HL-60 (cell line): ENCODE data around the gene GALNT1.

Source experiments
- DNase-seq, 2 experiments: peaks; one replicate each; pipeline ENCODE4 v3.0.0-alpha.2; 2010 to 2020; ENCODE audit warnings: low read depth in 1 of 2, low spot score in 1 of 2
- H3K27ac ChIP-seq: fragments of 250-450 bp; sonication (Bioruptor Pico); replicated peaks from 2 replicates; pipeline ENCODE4 v1.5.1; 2020; ENCODE audit warnings: mild to moderate bottlenecking, moderate library complexity
- H3K27me3 ChIP-seq: fragments of 250-450 bp; sonication (Bioruptor Pico); 2 replicates; pipeline ENCODE4 v1.5.1; 2021; ENCODE audit warnings: mild to moderate bottlenecking, moderate library complexity; ENCODE audit not compliant: insufficient read depth, poor library complexity, severe bottlenecking
- H3K4me3 ChIP-seq: replicated peaks from 2 replicates; pipeline ENCODE4 v1.5.1; 2011; ENCODE audit warnings: mild to moderate bottlenecking, control low read depth, low read length; ENCODE audit not compliant: insufficient read depth
- GABPA ChIP-seq: IDR thresholded peaks from 2 replicates; pipeline ENCODE4 v1.6.1; 2012; ENCODE audit warnings: low read depth
- POLR2AphosphoS5 ChIP-seq: IDR thresholded peaks from 2 replicates; pipeline ENCODE4 v1.6.1; 2012; ENCODE audit warnings: low read depth
- SPI1 ChIP-seq: IDR thresholded peaks from 2 replicates; pipeline ENCODE4 v1.6.1; 2012; ENCODE audit warnings: low read depth, mild to moderate bottlenecking, borderline replicate concordance
- TF ChIP-seq, protein P1 (sequence below): IDR thresholded peaks from 2 replicates; pipeline ENCODE4 v1.6.1; 2012; ENCODE audit warnings: low read depth; ENCODE audit not compliant: insufficient replicate concordance
- TF ChIP-seq, protein P2 (sequence below): IDR thresholded peaks from one replicate; pipeline ENCODE4 v1.5.1; 2011; ENCODE audit warnings: low read length, control low read depth, inconsistent platforms; ENCODE audit not compliant: insufficient read depth

GALNT1 gene

GRCh38 chr18:35658112-35658511, 76.6 kb downstream of the GALNT1 start:
- TF ChIP-seq, protein P1, sequence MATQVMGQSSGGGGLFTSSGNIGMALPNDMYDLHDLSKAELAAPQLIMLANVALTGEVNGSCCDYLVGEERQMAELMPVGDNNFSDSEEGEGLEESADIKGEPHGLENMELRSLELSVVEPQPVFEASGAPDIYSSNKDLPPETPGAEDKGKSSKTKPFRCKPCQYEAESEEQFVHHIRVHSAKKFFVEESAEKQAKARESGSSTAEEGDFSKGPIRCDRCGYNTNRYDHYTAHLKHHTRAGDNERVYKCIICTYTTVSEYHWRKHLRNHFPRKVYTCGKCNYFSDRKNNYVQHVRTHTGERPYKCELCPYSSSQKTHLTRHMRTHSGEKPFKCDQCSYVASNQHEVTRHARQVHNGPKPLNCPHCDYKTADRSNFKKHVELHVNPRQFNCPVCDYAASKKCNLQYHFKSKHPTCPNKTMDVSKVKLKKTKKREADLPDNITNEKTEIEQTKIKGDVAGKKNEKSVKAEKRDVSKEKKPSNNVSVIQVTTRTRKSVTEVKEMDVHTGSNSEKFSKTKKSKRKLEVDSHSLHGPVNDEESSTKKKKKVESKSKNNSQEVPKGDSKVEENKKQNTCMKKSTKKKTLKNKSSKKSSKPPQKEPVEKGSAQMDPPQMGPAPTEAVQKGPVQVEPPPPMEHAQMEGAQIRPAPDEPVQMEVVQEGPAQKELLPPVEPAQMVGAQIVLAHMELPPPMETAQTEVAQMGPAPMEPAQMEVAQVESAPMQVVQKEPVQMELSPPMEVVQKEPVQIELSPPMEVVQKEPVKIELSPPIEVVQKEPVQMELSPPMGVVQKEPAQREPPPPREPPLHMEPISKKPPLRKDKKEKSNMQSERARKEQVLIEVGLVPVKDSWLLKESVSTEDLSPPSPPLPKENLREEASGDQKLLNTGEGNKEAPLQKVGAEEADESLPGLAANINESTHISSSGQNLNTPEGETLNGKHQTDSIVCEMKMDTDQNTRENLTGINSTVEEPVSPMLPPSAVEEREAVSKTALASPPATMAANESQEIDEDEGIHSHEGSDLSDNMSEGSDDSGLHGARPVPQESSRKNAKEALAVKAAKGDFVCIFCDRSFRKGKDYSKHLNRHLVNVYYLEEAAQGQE = no peak
- TF ChIP-seq SPI1 = no peak
- TF ChIP-seq, protein P2, sequence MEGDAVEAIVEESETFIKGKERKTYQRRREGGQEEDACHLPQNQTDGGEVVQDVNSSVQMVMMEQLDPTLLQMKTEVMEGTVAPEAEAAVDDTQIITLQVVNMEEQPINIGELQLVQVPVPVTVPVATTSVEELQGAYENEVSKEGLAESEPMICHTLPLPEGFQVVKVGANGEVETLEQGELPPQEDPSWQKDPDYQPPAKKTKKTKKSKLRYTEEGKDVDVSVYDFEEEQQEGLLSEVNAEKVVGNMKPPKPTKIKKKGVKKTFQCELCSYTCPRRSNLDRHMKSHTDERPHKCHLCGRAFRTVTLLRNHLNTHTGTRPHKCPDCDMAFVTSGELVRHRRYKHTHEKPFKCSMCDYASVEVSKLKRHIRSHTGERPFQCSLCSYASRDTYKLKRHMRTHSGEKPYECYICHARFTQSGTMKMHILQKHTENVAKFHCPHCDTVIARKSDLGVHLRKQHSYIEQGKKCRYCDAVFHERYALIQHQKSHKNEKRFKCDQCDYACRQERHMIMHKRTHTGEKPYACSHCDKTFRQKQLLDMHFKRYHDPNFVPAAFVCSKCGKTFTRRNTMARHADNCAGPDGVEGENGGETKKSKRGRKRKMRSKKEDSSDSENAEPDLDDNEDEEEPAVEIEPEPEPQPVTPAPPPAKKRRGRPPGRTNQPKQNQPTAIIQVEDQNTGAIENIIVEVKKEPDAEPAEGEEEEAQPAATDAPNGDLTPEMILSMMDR = no peak
- TF ChIP-seq POLR2AphosphoS5 = no peak
- TF ChIP-seq GABPA = no peak
- Histone ChIP-seq H3K4me3 (no peak overlapping the region), H3K27ac (no peak overlapping the region), H3K27me3 (no peaks in the 10 kb centered on the region)
- no peak for DNase-seq

- Histone ChIP-seq H3K27me3 (no peaks in the 10 kb centered on the region), H3K27ac (no peak overlapping the region), H3K4me3 (no peak overlapping the region)
- DNase-seq = no peak
- TF ChIP-seq POLR2AphosphoS5 (no peak), SPI1 (no peak), GABPA (no peak)
- TF ChIP-seq, protein P2 = no peak
- TF ChIP-seq, protein P1 = no peak
These were observed 80.1 kb downstream of the GALNT1 start for GRCh38 chr18:35661483-35662146.

DNA sequence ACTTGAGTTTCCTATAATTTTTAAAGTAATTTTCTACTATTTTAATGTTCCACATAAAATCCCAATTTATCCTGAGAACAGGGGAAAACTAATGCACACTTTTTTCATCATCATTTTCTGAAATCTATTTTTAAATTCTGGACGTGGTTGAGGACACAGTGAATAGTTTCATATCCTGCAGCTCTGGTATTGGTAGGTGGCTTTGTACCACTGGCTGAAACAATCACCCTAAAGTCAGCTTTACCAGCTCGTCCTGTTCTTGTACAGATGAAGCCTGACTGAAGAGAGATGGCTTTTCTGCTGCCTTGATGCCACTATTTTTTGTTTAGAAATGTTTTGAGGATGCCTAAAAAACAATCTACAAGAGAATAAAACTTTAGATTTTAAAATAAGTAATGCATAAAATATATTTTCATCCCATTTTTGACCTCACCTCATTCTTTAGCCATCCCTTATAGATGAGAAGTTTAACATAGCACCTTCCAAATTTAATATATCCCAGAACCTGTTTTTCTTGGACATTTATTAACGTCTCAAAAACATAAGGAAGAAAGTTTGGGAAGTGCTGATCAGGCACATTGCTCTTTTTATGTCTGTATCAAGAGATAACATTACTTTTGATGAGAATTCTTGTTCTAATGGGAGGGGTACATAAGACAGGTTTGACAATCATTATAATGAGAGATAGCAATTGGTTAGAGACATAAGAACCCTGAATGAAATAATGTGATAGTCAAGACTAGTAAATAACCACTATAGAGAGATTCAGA, 80.9 kb downstream of the GALNT1 start:
- TF ChIP-seq, protein P1 = no peak
- TF ChIP-seq POLR2AphosphoS5 (no peak), SPI1 (no peak), GABPA (no peak)
- TF ChIP-seq, protein P2 = no peak
- Histone ChIP-seq H3K27me3 (no peaks in the 10 kb centered on the region), H3K27ac (no peak overlapping the region), H3K4me3 (no peak overlapping the region)
- no peak for DNase-seq
